SU-DHL-6 (cell line): ENCODE results near the gene TNNT2.

Experiments
- EZH2phosphoT487 ChIP-seq: fragments of 200-600 bp; sonication (generic), shearing (Covaris generic); conservative IDR thresholded peaks from 2 replicates; pipeline ENCODE4 v1.6.1; 2018; ENCODE audit warnings: mild to moderate bottlenecking, antibody characterized with exemption, low read length, moderate library complexity, mixed read lengths
- TF ChIP-seq, protein P1 (sequence below): fragments of 200-600 bp; sonication (generic); IDR thresholded peaks from one replicate; pipeline ENCODE4 v1.5.1; 2017; ENCODE audit warnings: antibody characterized with exemption, mild to moderate bottlenecking, low read length, moderate library complexity; ENCODE audit not compliant: insufficient read depth, poor library complexity, severe bottlenecking

DNA sequence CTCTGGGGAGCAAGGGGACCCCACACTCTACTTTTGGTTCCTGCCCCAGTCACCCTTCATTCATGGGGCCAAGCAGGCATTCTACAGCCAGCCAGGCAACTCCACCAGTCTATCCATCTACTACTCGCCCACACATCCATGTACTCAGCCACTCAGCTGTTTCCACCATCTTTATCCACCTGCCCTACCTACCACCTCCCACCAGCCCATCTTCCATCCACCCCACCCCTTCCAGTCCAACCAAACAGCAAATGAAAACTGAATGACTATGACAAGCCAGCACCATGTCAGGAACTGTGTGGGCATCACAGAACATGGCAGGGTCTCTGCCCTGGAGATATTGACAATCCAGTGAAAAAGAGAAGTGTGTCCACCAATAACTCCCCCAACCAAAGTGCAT is 13.7 kb upstream of the TNNT2 start:
- TF ChIP-seq, protein P1, sequence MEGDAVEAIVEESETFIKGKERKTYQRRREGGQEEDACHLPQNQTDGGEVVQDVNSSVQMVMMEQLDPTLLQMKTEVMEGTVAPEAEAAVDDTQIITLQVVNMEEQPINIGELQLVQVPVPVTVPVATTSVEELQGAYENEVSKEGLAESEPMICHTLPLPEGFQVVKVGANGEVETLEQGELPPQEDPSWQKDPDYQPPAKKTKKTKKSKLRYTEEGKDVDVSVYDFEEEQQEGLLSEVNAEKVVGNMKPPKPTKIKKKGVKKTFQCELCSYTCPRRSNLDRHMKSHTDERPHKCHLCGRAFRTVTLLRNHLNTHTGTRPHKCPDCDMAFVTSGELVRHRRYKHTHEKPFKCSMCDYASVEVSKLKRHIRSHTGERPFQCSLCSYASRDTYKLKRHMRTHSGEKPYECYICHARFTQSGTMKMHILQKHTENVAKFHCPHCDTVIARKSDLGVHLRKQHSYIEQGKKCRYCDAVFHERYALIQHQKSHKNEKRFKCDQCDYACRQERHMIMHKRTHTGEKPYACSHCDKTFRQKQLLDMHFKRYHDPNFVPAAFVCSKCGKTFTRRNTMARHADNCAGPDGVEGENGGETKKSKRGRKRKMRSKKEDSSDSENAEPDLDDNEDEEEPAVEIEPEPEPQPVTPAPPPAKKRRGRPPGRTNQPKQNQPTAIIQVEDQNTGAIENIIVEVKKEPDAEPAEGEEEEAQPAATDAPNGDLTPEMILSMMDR: no peak
- TF ChIP-seq EZH2phosphoT487: no peak
